ENCODE results near the gene CTRL. TPM values are rescaled to one million over a fixed set of nuclear protein-coding genes. Genes with fewer than 3 reads are reported as not detected.

CTRL gene
- polyA plus RNA-seq, 1 donor (not counting 4 experiments of a cell fraction or from before 2014, with no cell fraction given): 0.10 TPM

GRCh38 chr16:67943619-67944504 is 12.2 kb upstream of the CTRL start, which contains the start of gene LCAT:
Gene LCAT (minus strand): TSS chr16:67944120. CDS start chr16:67944101, 19 bp downstream.
- Histone ChIP-seq H3K4me2 (ENCODE audit: control insufficient read depth, extremely low read depth, insufficient read depth, low read depth, low read length) (no peak within 1 kb of the TSS), H3K27ac (ENCODE audit: control insufficient read depth, insufficient read depth, low read length) (no peak within 1 kb of the TSS), H3K4me3 (ENCODE audit: control insufficient read depth in 2 of 3, extremely low read depth in 1 of 3, insufficient read depth in 2 of 3, low read depth in 1 of 3, low read length in 3 of 3) (no peak within 1 kb of the TSS), H2AFZ (ENCODE audit: control insufficient read depth, low read length) (no peak within 1 kb of the TSS), H3K79me2 (ENCODE audit: control insufficient read depth, insufficient read depth, low read length) (peaks cover 8% of the 10 kb centered on the region), H3K27me3 (ENCODE audit: control insufficient read depth, extremely low read depth, insufficient read depth, low read length) (no peaks in the 10 kb centered on the region), H3K4me1 (ENCODE audit: control insufficient read depth, extremely low read depth, insufficient read depth, low read length) (no peaks in the 10 kb centered on the region), H3K36me3 (ENCODE audit: control insufficient read depth in 2 of 2, extremely low read depth in 1 of 2, insufficient read depth in 2 of 2, low read length in 2 of 2) (peaks cover 66 to 69% of the 10 kb centered on the region in 2 experiments), H3K9me1 (ENCODE audit: control insufficient read depth, extremely low read depth, insufficient read depth, low read length) (peaks cover 5% of the 10 kb centered on the region), H3K9me3 (ENCODE audit: control insufficient read depth, low read depth, low read length) (no peaks in the 10 kb centered on the region), H4K20me1 (ENCODE audit: control insufficient read depth, extremely low read depth, insufficient read depth, low read length) (peaks cover 3% of the 10 kb centered on the region), H3K9ac (ENCODE audit: control insufficient read depth, extremely low read depth, insufficient read depth, low read length) (no peak within 1 kb of the TSS)
- dilution Hi-C loops (cut with MboI; ENCODE audit: extremely low pct_ligation_motif_present, low sequenced_read_pairs): no loop called here
- DNase-seq (ENCODE audit: low read depth, low spot score) (no peak), FAIRE-seq (no peak)
- no peak for TF ChIP-seq CTCF (optimal IDR thresholded peaks at IDR 0.05 in 1 of 3, IDR thresholded peaks at IDR 0.05 in 1 of 3, conservative IDR thresholded peaks at IDR 0.05 in 1 of 3; ENCODE audit: extremely low read depth in 1 of 3, insufficient read depth in 2 of 3, low read length in 3 of 3)
- TF ChIP-seq EZH2 (IDR thresholded peaks at IDR 0.05; ENCODE audit: low read length): no peak

GRCh38 chr16:67943256-67943618 is 11.6 kb upstream of the CTRL start:
- no peak for TF ChIP-seq EZH2 (IDR thresholded peaks at IDR 0.05; ENCODE audit: low read length)
- no peak for TF ChIP-seq CTCF (optimal IDR thresholded peaks at IDR 0.05 in 1 of 3, IDR thresholded peaks at IDR 0.05 in 1 of 3, conservative IDR thresholded peaks at IDR 0.05 in 1 of 3; ENCODE audit: extremely low read depth in 1 of 3, insufficient read depth in 2 of 3, low read length in 3 of 3)
- Histone ChIP-seq H3K4me2 (ENCODE audit: control insufficient read depth, extremely low read depth, insufficient read depth, low read depth, low read length) (no peak overlapping the region), H3K9ac (ENCODE audit: control insufficient read depth, extremely low read depth, insufficient read depth, low read length) (no peak overlapping the region), H3K9me1 (ENCODE audit: control insufficient read depth, extremely low read depth, insufficient read depth, low read length) (peaks cover 4% of the 10 kb centered on the region), H3K27ac (ENCODE audit: control insufficient read depth, insufficient read depth, low read length) (no peak overlapping the region), H2AFZ (ENCODE audit: control insufficient read depth, low read length) (no peak overlapping the region), H3K4me3 (ENCODE audit: control insufficient read depth in 2 of 3, extremely low read depth in 1 of 3, insufficient read depth in 2 of 3, low read depth in 1 of 3, low read length in 3 of 3) (no peak overlapping the region), H3K79me2 (ENCODE audit: control insufficient read depth, insufficient read depth, low read length) (peaks cover 5% of the 10 kb centered on the region), H4K20me1 (ENCODE audit: control insufficient read depth, extremely low read depth, insufficient read depth, low read length) (peaks cover 3% of the 10 kb centered on the region), H3K27me3 (ENCODE audit: control insufficient read depth, extremely low read depth, insufficient read depth, low read length) (no peaks in the 10 kb centered on the region), H3K36me3 (ENCODE audit: control insufficient read depth in 2 of 2, extremely low read depth in 1 of 2, insufficient read depth in 2 of 2, low read length in 2 of 2) (peaks cover 60 to 63% of the 10 kb centered on the region in 2 experiments), H3K9me3 (ENCODE audit: control insufficient read depth, low read depth, low read length) (no peaks in the 10 kb centered on the region), H3K4me1 (ENCODE audit: control insufficient read depth, extremely low read depth, insufficient read depth, low read length) (no peaks in the 10 kb centered on the region)
- dilution Hi-C loops (cut with MboI; ENCODE audit: extremely low pct_ligation_motif_present, low sequenced_read_pairs): no loop called here
- FAIRE-seq (no peak), DNase-seq (ENCODE audit: low read depth, low spot score) (no peak)
